Endothelial cell of umbilical vein (primary cell): ENCODE measurements around the gene PGLYRP4. TPM values are rescaled to one million over a fixed set of nuclear protein-coding genes. Genes with fewer than 3 reads are reported as not detected.

Experiments used
- BruUV-seq: library from RNA; stranded (reverse); fragments of 400-500 nt; replicated peaks from 2 replicates; lab custom pipeline; 2021; lab: Mats Ljungman, UMichigan
- CTCF ChIA-PET: fragments of 300-600, 350-600 bp; sonication (Branson Sonifier 250); formaldehyde crosslinking; loops from one replicate; lab custom pipeline; 2021; ENCODE audit warnings: antibody characterized with exemption, inconsistent platforms; lab: Charles Lee
- POLR2A ChIA-PET: fragments of 300-600, 350-600 bp; sonication (Branson Sonifier 250); formaldehyde crosslinking; loops from one replicate; lab custom pipeline; 2021; ENCODE audit warnings: antibody characterized with exemption, inconsistent platforms; lab: Charles Lee
- DNase-seq: peaks from one replicate; pipeline ENCODE4 v3.0.0-alpha.2; 2011; ENCODE audit warnings: low read depth, low spot score
- FAIRE-seq: peaks from 2 replicates; lab custom pipeline; 2011; peaks lifted over from hg19 to GRCh38; lab: Jason Lieb, UNC
- H2AFZ ChIP-seq: 2 replicates; pipeline ENCODE4 v1.6.0; 2012; ENCODE audit warnings: low read depth, low read length, control low read depth, inconsistent platforms
- H3K27ac ChIP-seq: 2 replicates; pipeline ENCODE4 v1.5.1; 2011; ENCODE audit warnings: low read depth, mild to moderate bottlenecking, control low read depth, low read length, moderate library complexity; ENCODE audit not compliant: insufficient read depth
- H3K27me3 ChIP-seq, 2 experiments: 2 replicates each; pipeline versions ENCODE4 v1.6.0 to v1.6.1; 2011; ENCODE audit warnings: low read length in 2 of 2, mixed read lengths in 1 of 2; ENCODE audit not compliant: control insufficient read depth in 2 of 2, insufficient read depth in 2 of 2
- H3K36me3 ChIP-seq, 2 experiments: 2 replicates in 1 of 2; 3 replicates in 1 of 2; pipeline ENCODE4 v1.5.1; 2011; ENCODE audit warnings: low read length in 2 of 2, mild to moderate bottlenecking in 1 of 2, moderate library complexity in 1 of 2; ENCODE audit not compliant: control insufficient read depth in 2 of 2, insufficient read depth in 2 of 2; ENCODE audit errors: extremely low read depth in 1 of 2
- H3K4me1 ChIP-seq: 3 replicates; pipeline ENCODE4 v1.5.1; 2011; ENCODE audit warnings: mild to moderate bottlenecking, low read length; ENCODE audit not compliant: control insufficient read depth, insufficient read depth; ENCODE audit errors: extremely low read depth
- H3K4me2 ChIP-seq: 2 replicates; pipeline ENCODE4 v1.6.1; 2011; ENCODE audit warnings: low read length, control low read depth, mixed read lengths; ENCODE audit not compliant: insufficient read depth
- H3K4me3 ChIP-seq, 3 experiments: fragments of 200-600 bp in 1 of 3; sonication (generic), shearing (Covaris generic) in 1 of 3; replicated peaks in 1 of 3; 2 replicates each; pipeline ENCODE4 v1.5.1; 2011 to 2016; ENCODE audit warnings: control low read depth in 3 of 3, low read length in 3 of 3, mild to moderate bottlenecking in 2 of 3, inconsistent platforms in 1 of 3, low read depth in 1 of 3, moderate library complexity in 1 of 3; ENCODE audit not compliant: insufficient read depth in 1 of 3
- H3K79me2 ChIP-seq: 2 replicates; pipeline ENCODE4 v1.6.0; 2012; ENCODE audit warnings: low read length, inconsistent platforms; ENCODE audit not compliant: control insufficient read depth, insufficient read depth
- H3K9ac ChIP-seq: replicated peaks from 2 replicates; pipeline ENCODE3; 2011; ENCODE audit warnings: low read length, control low read depth; ENCODE audit not compliant: insufficient read depth; ENCODE audit errors: extremely low read depth
- H3K9me1 ChIP-seq: replicated peaks from 3 replicates; pipeline ENCODE4 v1.6.0; 2011; ENCODE audit warnings: mild to moderate bottlenecking, low read length; ENCODE audit not compliant: control insufficient read depth, insufficient read depth; ENCODE audit errors: extremely low read depth
- H3K9me3 ChIP-seq: replicated peaks from 2 replicates; pipeline ENCODE4 v1.5.1; 2012; ENCODE audit warnings: low read length, inconsistent platforms; ENCODE audit not compliant: control insufficient read depth, insufficient read depth
- H4K20me1 ChIP-seq: replicated peaks from 2 replicates; pipeline ENCODE3; 2011; ENCODE audit warnings: mild to moderate bottlenecking, low read length; ENCODE audit not compliant: control insufficient read depth, insufficient read depth; ENCODE audit errors: extremely low read depth
- CTCF ChIP-seq, 2 donors: IDR thresholded peaks; 1 replicate in 1 of 2; 2 replicates in 1 of 2; pipeline ENCODE4 v1.5.1; 2011; ENCODE audit warnings: low read length in 2 of 2, mild to moderate bottlenecking in 2 of 2, moderate library complexity in 2 of 2, control low read depth in 1 of 2, inconsistent platforms in 1 of 2, low read depth in 1 of 2; ENCODE audit not compliant: insufficient read depth in 1 of 2; ENCODE audit errors: extremely low read depth in 1 of 2
- EZH2 ChIP-seq: IDR thresholded peaks from 2 replicates; pipeline ENCODE4 v1.6.1; 2012; ENCODE audit warnings: borderline replicate concordance, low read depth, mild to moderate bottlenecking, moderate library complexity, low read length, inconsistent platforms; ENCODE audit not compliant: severe bottlenecking
- FOS ChIP-seq: IDR thresholded peaks from 2 replicates; pipeline ENCODE4 v1.6.1; 2011; ENCODE audit warnings: mild to moderate bottlenecking, low read length, moderate library complexity, borderline replicate concordance; ENCODE audit not compliant: insufficient read depth
- GATA2 ChIP-seq: IDR thresholded peaks from 2 replicates; pipeline ENCODE4 v1.7.0; 2011; ENCODE audit warnings: low read depth, mild to moderate bottlenecking, moderate library complexity, mixed read lengths, low read length; ENCODE audit not compliant: insufficient read length, insufficient read depth
- JUN ChIP-seq: IDR thresholded peaks from 2 replicates; pipeline ENCODE4 v1.6.1; 2011; ENCODE audit warnings: borderline replicate concordance, low read depth; ENCODE audit not compliant: insufficient read length, insufficient read depth
- MAX ChIP-seq: IDR thresholded peaks from 2 replicates; pipeline ENCODE4 v1.6.1; 2011; ENCODE audit not compliant: insufficient read depth, insufficient read length
- MYC ChIP-seq: IDR thresholded peaks from one replicate; pipeline ENCODE4 v1.6.1; 2011; ENCODE audit warnings: mild to moderate bottlenecking, low read depth, low read length
- POLR2A ChIP-seq: IDR thresholded peaks from 2 replicates; pipeline ENCODE4 v1.6.1; 2012; ENCODE audit warnings: low read depth, mild to moderate bottlenecking, control low read depth, low read length
- POLR2AphosphoS5 ChIP-seq: IDR thresholded peaks from 2 replicates; pipeline ENCODE4 v1.6.1; 2012; ENCODE audit warnings: low read depth, mild to moderate bottlenecking, control low read depth, low read length, moderate library complexity; ENCODE audit not compliant: insufficient read depth
- dilution Hi-C: fragments of 300-500 bp; cut with MboI; formaldehyde crosslinking; loops from one replicate; pipeline ENCODE4 v1.15.0; 2019; ENCODE audit warnings: low sequenced_read_pairs; ENCODE audit not compliant: extremely low pct_ligation_motif_present
- intact Hi-C: fragments of 100-400 bp; cut with micrococcal nuclease; formaldehyde crosslinking; loops from one replicate; pipeline ENCODE4 v1.10.0; 2022
- polyA plus RNA-seq, 4 experiments: library from polyadenylated mRNA; depleted of rRNA in 3 of 4; stranded (reverse) in 3 of 4; unstranded in 1 of 4; fragments of >200 nt; gene quantifications; 2 replicates each; pipeline versions ENCODE4 v1.2.1 to v1.2.3, GENCODE V29; 2011 to 2012; ENCODE audit warnings: missing spikeins in 1 of 4
- total RNA-seq: library from RNA; stranded (reverse); gene quantifications from 2 replicates; pipeline ENCODE4 v1.2.3, GENCODE V29; 2021

Gene PGLYRP4
- total and polyA plus RNA-seq, 2 donors (not counting 3 experiments of a cell fraction or from before 2014, with no cell fraction given): not detected

- Histone ChIP-seq H3K27me3 (no peaks in the 10 kb centered on the region), H3K9ac (no peak overlapping the region), H3K36me3 (no peaks in the 10 kb centered on the region), H3K27ac (no peak overlapping the region), H2AFZ (no peak overlapping the region), H4K20me1 (no peaks in the 10 kb centered on the region), H3K4me3 (no peak overlapping the region), H3K4me1 (no peaks in the 10 kb centered on the region), H3K9me1 (no peaks in the 10 kb centered on the region), H3K4me2 (no peak overlapping the region), H3K79me2 (no peaks in the 10 kb centered on the region), H3K9me3 (no peaks in the 10 kb centered on the region)
- FAIRE-seq (no peak), DNase-seq (no peak)
- TF ChIP-seq FOS (no peak), MAX (no peak), POLR2A (no peak), CTCF (IDR thresholded peaks at IDR 0.05; ENCODE audit: extremely low read depth in 1 of 2, insufficient read depth in 1 of 2, low read depth in 1 of 2, low read length in 2 of 2) (no peak), EZH2 (no peak), JUN (no peak), MYC (no peak), POLR2AphosphoS5 (no peak), GATA2 (no peak)
- dilution Hi-C loops: no loop called here
- POLR2A ChIA-PET: no interaction called here
- BruUV-seq: no TSS peak
- CTCF ChIA-PET: no interaction called here
- intact Hi-C loops: no loop called here
These were observed 17.6 kb upstream of the PGLYRP4 start for GRCh38 chr1:153366261-153366660.
